ENCODE results near the gene PLEKHB1.

- no peak for TF ChIP-seq CTCF (IDR thresholded peaks at IDR 0.05; ENCODE audit: poor library complexity, severe bottlenecking)
- TF ChIP-seq TAF1 (IDR thresholded peaks at IDR 0.05; ENCODE audit: low read depth) = no peak
- no peak for TF ChIP-seq EZH2 (IDR thresholded peaks at IDR 0.05; ENCODE audit: borderline replicate concordance, insufficient read depth, low read length, poor library complexity, severe bottlenecking)
- no peak for TF ChIP-seq REST (IDR thresholded peaks at IDR 0.05; ENCODE audit: borderline replicate concordance)
- no peak for TF ChIP-seq EP300 (conservative IDR thresholded peaks at IDR 0.05; ENCODE audit: poor library complexity, severe bottlenecking)
- TF ChIP-seq POLR2AphosphoS5 (IDR thresholded peaks at IDR 0.05) = no peak
- no peak for TF ChIP-seq RAD21 (conservative IDR thresholded peaks at IDR 0.05)
- TF ChIP-seq SMC3 (conservative IDR thresholded peaks at IDR 0.05; ENCODE audit: poor library complexity) = no peak
- TF ChIP-seq MXI1 (conservative IDR thresholded peaks at IDR 0.05; ENCODE audit: poor library complexity, severe bottlenecking) = no peak
These were observed 10.7 kb upstream of the PLEKHB1 start for GRCh38 chr11:73635721-73636120.
